Glomerular endothelial cell (primary cell): ENCODE data around the gene SLC24A3. TPM values are rescaled to one million over a fixed set of nuclear protein-coding genes. Genes with fewer than 3 reads are reported as not detected.
"Not testable (repeated sequence)": the region's sequence is repeated elsewhere in the genome, so short reads cannot be mapped to it uniquely, and the experiment has no call there.

ENCODE experiments used
- DNase-seq: peaks from one replicate; pipeline ENCODE4 v3.0.0-alpha.2; 2011; ENCODE audit warnings: low read depth, low spot score; ENCODE audit errors: extremely low read depth
- total RNA-seq: library from RNA; depleted of rRNA; stranded (reverse); fragments of >200 nt; gene quantifications from 2 replicates; pipeline ENCODE4 v1.2.3, GENCODE V29; 2015

SLC24A3 gene
- total RNA-seq, 1 donor from 2014 or later: 0.18 TPM

DNA sequence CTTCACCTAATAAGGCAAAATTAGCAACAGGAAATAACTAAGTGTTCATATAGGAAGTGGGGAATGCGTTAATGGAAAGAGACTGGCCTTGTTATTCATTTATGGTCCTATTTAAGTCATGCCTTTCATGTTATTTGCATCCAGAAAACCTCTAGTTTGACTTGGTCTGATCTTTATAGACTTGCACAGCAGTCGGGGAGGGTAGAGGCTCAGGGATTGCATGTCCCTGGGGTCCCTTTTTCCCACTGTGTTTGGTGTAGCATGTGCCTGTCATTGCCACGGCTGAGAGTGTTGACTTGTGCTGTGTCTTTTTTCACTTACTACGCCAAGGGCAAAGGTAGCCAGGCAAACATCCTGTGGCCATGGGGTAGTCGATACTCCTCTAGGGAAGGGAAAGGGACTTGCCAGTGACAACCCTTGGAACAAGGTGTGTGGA lies 440.2 kb downstream of the SLC24A3 start:
- peak; percentile 4 for DNase-seq

DNA sequence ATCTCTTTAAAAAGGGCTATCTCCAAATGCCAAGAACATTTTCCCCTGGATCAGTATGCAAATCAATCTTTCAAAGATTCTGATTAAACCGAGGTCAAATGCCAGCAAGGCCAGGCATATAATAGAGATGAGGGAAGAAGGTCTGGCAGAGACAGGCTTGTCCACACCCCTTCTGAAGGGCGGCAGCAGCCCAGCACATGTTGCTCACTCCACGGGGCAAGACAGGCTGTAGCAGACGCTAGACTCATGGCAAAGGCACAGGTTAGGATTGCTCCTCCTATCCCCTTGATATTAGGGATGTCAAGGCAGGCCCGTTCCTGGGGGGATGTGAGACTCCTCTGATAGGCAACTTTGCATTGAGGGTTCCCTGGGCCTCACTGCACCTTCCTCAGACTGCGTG lies 440.9 kb downstream of the SLC24A3 start:
- DNase-seq: no peak

DNA sequence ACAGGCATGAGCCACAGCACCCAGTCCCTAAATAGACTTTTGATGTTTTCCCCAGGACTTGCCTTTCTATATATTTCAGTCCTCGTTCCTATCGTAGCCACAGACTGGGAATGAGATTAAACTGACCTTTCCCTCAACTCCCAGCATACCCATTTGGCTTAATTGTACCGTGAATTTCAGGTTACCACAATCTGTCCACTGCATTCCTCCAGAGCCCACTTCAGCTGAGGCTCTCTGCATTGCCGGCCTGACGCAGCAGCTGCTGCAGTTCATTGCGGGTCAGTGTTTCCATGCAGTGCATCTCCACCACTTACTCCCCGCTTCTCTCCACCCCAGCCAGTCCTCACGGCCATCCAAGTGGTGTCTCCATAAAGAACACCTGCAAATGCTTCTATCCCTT lies 442.5 kb downstream of the SLC24A3 start:
- no peak for DNase-seq

- DNase-seq: no peak
These were observed 445.7 kb downstream of the SLC24A3 start for GRCh38 chr20:19658137-19658536.

- no peak for DNase-seq
These were observed 447.0 kb downstream of the SLC24A3 start for GRCh38 chr20:19659448-19659847.

DNA sequence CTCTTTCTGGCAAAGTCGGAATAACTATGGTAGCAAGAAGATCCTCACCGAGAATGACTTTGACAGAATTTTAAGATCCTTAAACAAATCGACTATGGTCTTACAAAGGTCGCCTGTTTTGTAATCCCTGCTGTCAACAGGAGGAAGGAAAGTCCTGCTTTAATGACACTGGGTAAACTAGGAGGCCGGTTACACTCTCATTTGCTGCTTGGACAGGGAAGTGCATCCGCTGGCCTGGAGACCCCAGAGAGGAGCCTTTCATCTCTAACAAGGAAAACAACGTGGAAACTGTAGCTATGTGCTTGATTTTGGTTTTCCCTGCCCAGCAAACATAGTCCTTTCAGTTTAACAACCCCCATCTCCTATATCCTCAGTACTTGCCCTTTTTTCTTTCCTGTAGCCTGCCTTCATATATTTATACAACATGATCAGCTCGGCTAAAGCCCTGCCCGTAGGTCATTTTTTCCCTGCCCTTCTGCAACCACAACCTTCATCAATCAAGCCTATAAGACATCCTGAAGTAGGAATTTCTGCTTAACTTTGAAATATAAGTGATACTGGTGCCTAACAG lies 448.5 kb downstream of the SLC24A3 start:
- no peak for DNase-seq

DNA sequence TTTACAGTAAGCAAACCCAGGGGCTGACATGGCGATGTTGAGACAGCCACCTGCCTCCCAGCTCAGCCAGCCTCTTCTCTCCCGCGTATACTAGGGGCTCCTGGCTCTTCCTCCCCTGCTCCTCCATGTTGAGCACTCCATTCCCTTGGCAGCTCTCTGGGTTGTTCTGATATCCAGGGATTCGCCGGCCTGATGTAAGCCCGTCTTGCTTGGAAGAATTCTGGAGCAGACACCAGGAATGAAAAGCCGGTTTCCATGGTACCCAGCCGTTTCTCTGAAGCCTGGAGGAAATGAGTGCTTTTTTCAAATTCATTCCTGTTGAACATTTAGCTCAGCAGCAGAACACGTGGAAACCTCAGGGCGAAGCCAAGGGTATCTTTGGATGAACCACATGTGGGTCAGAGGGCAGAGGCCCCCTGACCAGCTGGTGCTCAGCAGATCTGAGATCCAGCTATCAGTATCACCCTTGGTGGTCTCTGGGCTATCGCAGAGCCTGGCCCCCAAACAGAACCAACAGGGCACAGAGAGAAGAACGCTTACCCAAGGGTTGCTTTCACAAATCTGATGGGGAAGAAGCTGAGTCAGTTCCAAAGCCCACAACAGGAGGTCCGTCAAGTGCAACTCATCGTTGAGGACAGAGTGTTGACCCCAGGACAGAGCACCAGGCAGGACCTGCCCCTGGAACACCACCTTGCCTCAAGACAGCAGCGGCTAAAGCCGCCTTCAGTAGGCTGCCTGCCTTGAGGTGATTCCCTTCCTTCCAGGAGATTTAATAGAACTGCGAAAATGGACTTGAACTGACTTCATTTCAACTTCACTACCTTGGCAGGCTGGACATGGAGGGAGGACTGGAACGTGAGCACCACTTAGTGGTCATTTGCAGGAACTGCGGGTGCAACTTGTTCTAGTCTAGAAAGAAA lies 449.5 kb downstream of the SLC24A3 start:
- DNase-seq: peak; percentile 48

GRCh38 chr20:19662637-19662995 lies 450.2 kb downstream of the SLC24A3 start:
- DNase-seq: no peak

DNA sequence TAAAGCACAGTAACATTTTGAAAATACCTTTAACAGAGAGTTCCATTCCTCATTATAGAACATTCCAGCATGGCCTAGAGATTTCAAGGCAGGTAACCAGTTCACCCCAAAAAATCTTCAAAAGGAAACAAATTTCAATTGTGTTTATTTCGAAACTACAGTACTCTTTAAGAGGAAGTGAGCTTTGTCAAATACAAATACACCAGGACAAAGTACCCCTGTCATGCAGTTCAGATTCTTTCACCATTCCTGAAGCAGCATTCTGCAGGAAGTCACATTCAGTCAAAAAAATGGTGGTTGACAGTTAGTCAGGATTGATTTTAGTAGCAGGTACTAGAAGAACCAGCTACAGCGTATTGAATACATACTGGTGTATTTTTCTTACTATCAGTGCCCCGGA lies 456.0 kb downstream of the SLC24A3 start:
- DNase-seq: no peak

GRCh38 chr20:19670829-19671228 lies 458.4 kb downstream of the SLC24A3 start:
- no peak for DNase-seq

- DNase-seq: no peak
These were observed 458.9 kb downstream of the SLC24A3 start for GRCh38 chr20:19671374-19671773.

DNA sequence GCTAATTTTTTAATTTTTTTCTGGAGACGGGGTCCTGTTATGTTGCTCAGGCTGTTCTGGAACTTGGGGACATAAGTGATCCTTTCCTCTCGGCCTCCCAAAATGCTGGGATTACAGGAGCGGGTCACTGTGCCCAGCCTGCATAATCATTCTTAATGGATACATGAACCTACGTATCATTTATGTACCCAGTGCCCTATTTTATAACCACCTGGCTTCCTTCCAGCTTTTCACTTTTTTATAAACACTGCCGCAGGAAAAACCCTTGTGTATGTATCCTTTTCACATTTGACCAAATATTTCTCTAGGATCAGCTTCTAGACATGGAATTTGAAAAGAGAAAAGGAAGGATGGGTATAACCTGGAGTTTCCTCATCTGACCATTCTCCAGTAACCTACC lies 460.1 kb downstream of the SLC24A3 start:
- DNase-seq: no peak

GRCh38 chr20:19673575-19673974 lies 461.1 kb downstream of the SLC24A3 start:
- DNase-seq: no peak

- DNase-seq: no peak
These were observed 463.8 kb downstream of the SLC24A3 start for GRCh38 chr20:19676202-19676601.

DNA sequence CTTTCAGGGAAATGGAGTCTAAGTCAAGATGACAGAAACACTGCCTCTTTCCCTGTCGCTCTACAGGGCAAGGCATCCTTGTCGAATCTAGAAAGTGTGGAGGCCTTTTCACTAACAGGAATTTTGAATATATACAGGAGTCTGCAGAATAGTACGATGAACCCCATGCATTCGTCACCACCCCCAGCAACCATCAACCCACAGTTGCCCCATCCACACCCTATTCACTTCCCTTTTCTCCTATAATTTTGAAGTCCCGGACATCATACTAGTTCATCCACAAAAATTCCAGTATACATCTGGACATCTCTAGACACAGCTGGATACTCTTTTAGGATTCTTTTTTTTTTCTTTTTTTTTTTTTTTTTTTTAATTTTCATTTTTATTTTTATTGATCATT lies 464.9 kb downstream of the SLC24A3 start:
- DNase-seq: no peak

GRCh38 chr20:19678591-19678990 lies 466.1 kb downstream of the SLC24A3 start:
- not testable (repeated sequence) for DNase-seq

GRCh38 chr20:19679900-19680495 lies 467.6 kb downstream of the SLC24A3 start:
- DNase-seq: no peak

GRCh38 chr20:19682249-19682648 lies 469.8 kb downstream of the SLC24A3 start:
- DNase-seq: no peak

GRCh38 chr20:19683188-19683587 lies 470.7 kb downstream of the SLC24A3 start:
- DNase-seq: no peak

- no peak for DNase-seq
These were observed 471.4 kb downstream of the SLC24A3 start for GRCh38 chr20:19683822-19684221.

- peak; percentile 25 for DNase-seq
These were observed 475.8 kb downstream of the SLC24A3 start for GRCh38 chr20:19688031-19688806.
